Activated B cell treated with CpG ODN at 0.5 μM for 24 hours (primary cell): ENCODE results near the gene HPS3. TPM values are rescaled to one million over a fixed set of nuclear protein-coding genes. Genes with fewer than 3 reads are reported as not detected.
"Not testable (repeated sequence)": the region's sequence is repeated elsewhere in the genome, so short reads cannot be mapped to it uniquely, and the experiment has no call there.

Experiments
- ATAC-seq: fragments of 200-7000 bp; cut with Tn5 transposase; one replicate; pipeline ENCODE4 v1.10.0; 2021; ENCODE audit warnings: low read depth, mild to moderate bottlenecking, moderate library complexity
- CTCF ChIA-PET: fragments of 350-600 bp; sonication (Branson Sonifier 250); formaldehyde crosslinking; loops from one replicate; lab custom pipeline; 2021; ENCODE audit warnings: antibody characterized with exemption; lab: Charles Lee
- POLR2A ChIA-PET: fragments of 350-600 bp; sonication (Branson Sonifier 250); formaldehyde crosslinking; loops from one replicate; lab custom pipeline; 2021; ENCODE audit warnings: antibody characterized with exemption; lab: Charles Lee
- DNase-seq: peaks from one replicate; pipeline ENCODE4 v3.0.0; 2022
- H3K27ac Mint-ChIP-seq: one replicate; pipeline ENCODE4 v1.8.0; 2020; ENCODE audit warnings: mixed read lengths
- H3K27me3 Mint-ChIP-seq: one replicate; pipeline ENCODE4 v1.8.0; 2021; ENCODE audit warnings: mixed read lengths
- H3K36me3 Mint-ChIP-seq: one replicate; pipeline ENCODE4 v1.8.0; 2021; ENCODE audit warnings: low read depth, mixed read lengths
- H3K4me1 Mint-ChIP-seq: one replicate; pipeline ENCODE4 v1.8.0; 2021; ENCODE audit warnings: mixed read lengths
- H3K4me3 Mint-ChIP-seq: one replicate; pipeline ENCODE4 v1.8.0; 2020; ENCODE audit warnings: mild to moderate bottlenecking, mixed read lengths
- H3K9me3 Mint-ChIP-seq: one replicate; pipeline ENCODE4 v1.8.0; 2020; ENCODE audit warnings: mixed read lengths
- intact Hi-C: fragments of 100-400 bp; cut with micrococcal nuclease; formaldehyde crosslinking; loops from one replicate; pipeline ENCODE4 v1.15.1; 2024
- total RNA-seq: library from RNA; stranded (reverse); gene quantifications from 2 replicates; pipeline ENCODE4 v1.2.3, GENCODE V29; 2022
- TF ChIP-seq, protein P1 (sequence below): fragments of 200-600 bp; IDR thresholded peaks from one replicate; pipeline ENCODE4 v1.8.0; 2022; ENCODE audit warnings: antibody characterized with exemption, mild to moderate bottlenecking

Gene HPS3
- total RNA-seq, 1 donor from 2014 or later, result 30.1 TPM

DNA sequence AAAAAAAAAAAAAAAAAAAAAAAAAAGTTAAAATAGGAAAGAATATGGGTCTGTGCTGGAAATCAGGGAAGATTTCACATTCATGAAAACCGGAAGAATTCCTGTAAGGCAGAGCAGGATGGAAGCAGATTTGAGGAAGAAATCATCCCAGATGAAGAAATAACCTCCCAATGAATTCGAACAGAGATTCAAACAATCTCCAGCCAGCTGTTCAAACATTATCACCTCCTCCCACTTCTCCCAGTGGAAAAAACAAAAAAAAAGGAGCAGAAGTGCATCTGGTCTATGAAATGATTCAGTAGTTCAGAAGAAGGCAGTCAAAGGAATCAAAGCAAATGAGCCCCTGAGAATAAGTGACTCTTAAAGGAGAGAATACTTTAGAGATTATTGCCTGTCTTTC, 59.1 kb downstream of the HPS3 start:
- POLR2A ChIA-PET, result no interaction called here
- Mint-ChIP-seq H3K36me3 (no peaks in the 10 kb centered on the region), H3K27ac (no peak overlapping the region), H3K4me3 (no peak overlapping the region), H3K9me3 (no peaks in the 10 kb centered on the region), H3K4me1 (no peaks in the 10 kb centered on the region), H3K27me3 (no peaks in the 10 kb centered on the region)
- ATAC-seq (no peak), DNase-seq (no peak)
- intact Hi-C loops, result no loop called here
- CTCF ChIA-PET, result no interaction called here
- TF ChIP-seq, protein P1, sequence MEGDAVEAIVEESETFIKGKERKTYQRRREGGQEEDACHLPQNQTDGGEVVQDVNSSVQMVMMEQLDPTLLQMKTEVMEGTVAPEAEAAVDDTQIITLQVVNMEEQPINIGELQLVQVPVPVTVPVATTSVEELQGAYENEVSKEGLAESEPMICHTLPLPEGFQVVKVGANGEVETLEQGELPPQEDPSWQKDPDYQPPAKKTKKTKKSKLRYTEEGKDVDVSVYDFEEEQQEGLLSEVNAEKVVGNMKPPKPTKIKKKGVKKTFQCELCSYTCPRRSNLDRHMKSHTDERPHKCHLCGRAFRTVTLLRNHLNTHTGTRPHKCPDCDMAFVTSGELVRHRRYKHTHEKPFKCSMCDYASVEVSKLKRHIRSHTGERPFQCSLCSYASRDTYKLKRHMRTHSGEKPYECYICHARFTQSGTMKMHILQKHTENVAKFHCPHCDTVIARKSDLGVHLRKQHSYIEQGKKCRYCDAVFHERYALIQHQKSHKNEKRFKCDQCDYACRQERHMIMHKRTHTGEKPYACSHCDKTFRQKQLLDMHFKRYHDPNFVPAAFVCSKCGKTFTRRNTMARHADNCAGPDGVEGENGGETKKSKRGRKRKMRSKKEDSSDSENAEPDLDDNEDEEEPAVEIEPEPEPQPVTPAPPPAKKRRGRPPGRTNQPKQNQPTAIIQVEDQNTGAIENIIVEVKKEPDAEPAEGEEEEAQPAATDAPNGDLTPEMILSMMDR, result no peak

DNA sequence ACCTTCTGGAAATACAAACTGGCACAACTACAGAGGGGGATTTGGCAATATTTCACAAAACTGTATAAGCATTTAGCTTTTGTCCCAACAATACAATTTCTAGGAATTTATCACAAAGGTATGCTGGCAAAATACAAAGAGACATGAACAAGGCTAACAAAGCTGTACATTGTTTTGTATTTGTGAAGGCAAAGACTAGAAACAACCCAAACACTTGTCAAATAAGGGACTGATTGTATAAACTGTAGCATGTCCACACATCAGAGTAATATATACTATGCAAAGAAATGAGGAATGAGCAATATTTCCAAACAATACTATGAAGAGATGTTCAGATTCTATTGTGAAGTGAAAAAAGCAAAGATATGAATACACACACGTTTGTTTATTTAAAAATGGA, 65.8 kb downstream of the HPS3 start:
- intact Hi-C loops, result no loop called here
- TF ChIP-seq, protein P1, result no peak
- no peaks in the 10 kb centered on the region for H3K27me3 Mint-ChIP-seq
- H3K36me3 Mint-ChIP-seq, result no peaks in the 10 kb centered on the region
- ChIA-PET POLR2A (no interaction called here), CTCF (no interaction called here)
- H3K4me1 Mint-ChIP-seq, result no peaks in the 10 kb centered on the region
- ATAC-seq (no peak), DNase-seq (no peak)
- H3K4me3 Mint-ChIP-seq, result no peak overlapping the region
- H3K27ac Mint-ChIP-seq, result no peak overlapping the region
- H3K9me3 Mint-ChIP-seq, result no peaks in the 10 kb centered on the region

DNA sequence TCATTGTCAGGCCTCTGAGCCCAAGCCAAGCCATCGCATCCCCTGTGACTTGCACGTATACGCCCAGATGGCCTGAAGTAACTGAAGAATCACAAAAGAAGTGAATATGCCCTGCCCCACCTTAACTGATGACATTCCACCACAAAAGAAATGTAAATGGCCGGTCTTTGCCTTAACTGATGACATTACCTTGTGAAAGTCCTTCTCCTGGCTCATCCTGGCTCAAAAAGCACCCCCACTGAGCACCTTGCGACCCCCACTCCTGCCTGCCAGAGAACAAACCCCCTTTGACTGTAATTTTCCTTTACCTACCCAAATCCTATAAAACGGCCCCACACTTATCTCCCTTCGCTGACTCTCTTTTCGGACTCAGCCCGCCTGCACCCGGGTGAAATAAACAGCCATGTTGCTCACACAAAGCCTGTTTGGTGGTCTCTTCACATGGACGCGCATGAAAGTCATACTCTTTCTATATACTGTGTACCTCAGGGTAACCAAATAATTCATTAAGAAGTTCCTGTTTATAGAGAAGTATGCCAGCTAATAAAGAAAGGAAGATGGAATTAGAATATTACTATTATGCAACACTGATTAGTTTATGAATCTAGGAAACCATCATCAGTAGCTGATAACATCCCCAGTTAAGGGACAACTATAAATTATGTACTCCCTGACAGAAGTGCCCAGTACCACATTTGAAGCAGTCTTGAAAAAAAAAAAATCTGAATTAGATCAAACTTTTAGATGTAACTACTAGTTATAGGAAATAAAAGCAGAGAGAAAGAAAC, 67.6 kb downstream of the HPS3 start:
- H3K9me3 Mint-ChIP-seq, H3K27me3 Mint-ChIP-seq: not testable (repeated sequence)

DNA sequence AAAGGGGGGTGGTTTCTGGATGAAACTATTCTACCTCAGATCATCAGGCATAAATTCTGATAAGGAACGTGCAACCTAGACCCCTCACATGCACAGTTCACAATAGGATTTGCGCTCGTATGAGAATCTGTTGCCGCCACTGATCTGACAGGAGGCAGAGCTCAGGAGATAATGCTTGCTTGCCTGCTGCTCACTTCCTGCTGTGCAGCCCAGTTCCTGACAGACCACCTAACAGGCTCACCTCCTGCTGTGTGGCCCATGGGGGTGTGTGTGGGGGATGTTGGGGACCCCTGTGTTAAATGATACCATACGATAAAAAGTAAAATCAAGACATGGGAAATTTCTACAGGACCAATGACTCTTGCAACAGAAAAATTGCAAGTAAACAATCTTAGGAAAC, 68.2 kb downstream of the HPS3 start:
- Mint-ChIP-seq H3K27ac (no peak overlapping the region), H3K4me1 (peaks cover 2% of the 10 kb centered on the region), H3K27me3 (no peaks in the 10 kb centered on the region), H3K36me3 (no peaks in the 10 kb centered on the region), H3K4me3 (no peak overlapping the region), H3K9me3 (no peaks in the 10 kb centered on the region)
- TF ChIP-seq, protein P1, result no peak
- ATAC-seq, result no peak
- CTCF ChIA-PET, result no interaction called here
- POLR2A ChIA-PET, result no interaction called here
- DNase-seq, result no peak
- intact Hi-C loops, result no loop called here

More for the DNA sequence above, 67.6 kb downstream of the HPS3 start:
- intact Hi-C loops, POLR2A ChIA-PET, DNase-seq, H3K36me3 Mint-ChIP-seq, ATAC-seq, H3K27ac Mint-ChIP-seq, H3K4me3 Mint-ChIP-seq, H3K4me1 Mint-ChIP-seq, CTCF ChIA-PET: not testable (repeated sequence)

DNA sequence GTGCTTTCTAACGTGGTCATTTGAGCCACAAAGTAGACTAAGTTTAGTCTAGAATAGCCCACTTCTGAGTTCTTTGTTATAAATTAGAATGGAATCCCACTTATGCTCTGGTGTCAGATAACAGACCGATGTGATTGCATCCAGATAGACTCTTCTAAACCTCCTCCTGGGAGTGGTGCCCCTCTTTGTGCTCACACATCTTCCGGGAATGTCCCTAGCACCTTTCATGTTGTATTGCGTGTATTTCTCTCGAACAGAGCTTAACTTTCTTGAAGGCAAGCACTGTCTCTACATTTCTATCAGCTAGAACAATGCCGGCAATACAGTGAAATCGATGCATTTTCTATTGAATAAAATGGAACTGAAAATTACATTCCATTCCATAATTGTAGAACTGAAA, 69.2 kb downstream of the HPS3 start:
- Mint-ChIP-seq H3K27me3 (no peaks in the 10 kb centered on the region), H3K4me1 (peaks cover 7% of the 10 kb centered on the region), H3K9me3 (no peaks in the 10 kb centered on the region), H3K27ac (no peak overlapping the region), H3K36me3 (no peaks in the 10 kb centered on the region), H3K4me3 (no peak overlapping the region)
- DNase-seq, result no peak
- CTCF ChIA-PET, result no interaction called here
- POLR2A ChIA-PET, result no interaction called here
- ATAC-seq, result no peak
- TF ChIP-seq, protein P1, result no peak
- intact Hi-C loops, result no loop called here
